IMR-90 (cell line): ENCODE measurements around the gene DDX39A. TPM values are rescaled to one million over a fixed set of nuclear protein-coding genes. Genes with fewer than 3 reads are reported as not detected.

Source experiments
- ATAC-seq: fragments of 200-7000 bp; cut with Tn5 transposase; 2 replicates; pipeline ENCODE4 v1.9.1; 2020; ENCODE audit warnings: low read depth, mild to moderate bottlenecking, moderate library complexity
- BruUV-seq: library from RNA; stranded (reverse); fragments of 400-500 nt; replicated peaks from 2 replicates; lab custom pipeline; 2021; lab: Mats Ljungman, UMichigan
- CTCF ChIA-PET: fragments of 300-600 bp; formaldehyde crosslinking; extraction: SDS; loops from one replicate; lab custom pipeline; 2021; ENCODE audit warnings: antibody characterized with exemption; lab: Yijun Ruan, JAX
- POLR2A ChIA-PET: fragments of 300-600 bp; sonication (Branson Sonifier 250); formaldehyde crosslinking; loops from one replicate; lab custom pipeline; 2022; ENCODE audit warnings: antibody characterized with exemption; ENCODE audit not compliant: unreplicated experiment; lab: Charles Lee
- DNase-seq: peaks from one replicate; pipeline ENCODE4 v3.0.0; 2013
- H2AFZ ChIP-seq: replicated peaks from 2 replicates; pipeline ENCODE3; 2013; ENCODE audit warnings: low read length, mild to moderate bottlenecking; ENCODE audit not compliant: poor library complexity
- H2AK5ac ChIP-seq: 2 replicates; pipeline ENCODE4 v1.6.1; 2013; ENCODE audit warnings: low read depth, low read length, inconsistent platforms
- H2AK9ac ChIP-seq: replicated peaks from 2 replicates; pipeline ENCODE3; 2013; ENCODE audit warnings: mild to moderate bottlenecking, low read depth, low read length, moderate library complexity; ENCODE audit not compliant: poor library complexity
- H2BK120ac ChIP-seq: 2 replicates; pipeline ENCODE4 v1.6.1; 2013; ENCODE audit warnings: low read depth, low read length, inconsistent platforms
- H2BK15ac ChIP-seq: 3 replicates; pipeline ENCODE4 v1.6.1; 2013; ENCODE audit warnings: low read depth, low read length, inconsistent platforms
- H2BK20ac ChIP-seq: 2 replicates; pipeline ENCODE4 v1.6.1; 2013; ENCODE audit warnings: low read depth, mild to moderate bottlenecking, inconsistent platforms, low read length, moderate library complexity
- H2BK5ac ChIP-seq: 2 replicates; pipeline ENCODE4 v1.6.1; 2013; ENCODE audit warnings: mild to moderate bottlenecking, low read depth, low read length, inconsistent platforms; ENCODE audit not compliant: poor library complexity, severe bottlenecking
- H3K14ac ChIP-seq: replicated peaks from 2 replicates; pipeline ENCODE4 v1.6.1; 2013; ENCODE audit warnings: low read depth, low read length, inconsistent platforms
- H3K18ac ChIP-seq: 2 replicates; pipeline ENCODE4 v1.6.1; 2013; ENCODE audit warnings: low read depth, low read length, control low read depth
- H3K23ac ChIP-seq: 2 replicates; pipeline ENCODE4 v1.6.1; 2013; ENCODE audit warnings: low read depth, low read length, inconsistent platforms
- H3K27ac ChIP-seq: 2 replicates; pipeline ENCODE4 v1.5.1; 2013; ENCODE audit warnings: mild to moderate bottlenecking, control low read depth, low read length; ENCODE audit not compliant: insufficient read depth
- H3K27me3 ChIP-seq: 2 replicates; pipeline ENCODE4 v1.6.1; 2013; ENCODE audit warnings: low read length; ENCODE audit not compliant: control insufficient read depth, insufficient read depth
- H3K36me3 ChIP-seq: 2 replicates; pipeline ENCODE4 v1.6.1; 2013; ENCODE audit warnings: low read length, mixed read lengths; ENCODE audit not compliant: control insufficient read depth, insufficient read depth
- H3K4ac ChIP-seq: 2 replicates; pipeline ENCODE4 v1.6.1; 2013; ENCODE audit warnings: low read depth, low read length, inconsistent platforms
- H3K4me1 ChIP-seq: 2 replicates; pipeline ENCODE4 v1.6.1; 2013; ENCODE audit warnings: low read length, mixed read lengths; ENCODE audit not compliant: control insufficient read depth, insufficient read depth
- H3K4me2 ChIP-seq: 2 replicates; pipeline ENCODE4 v1.6.1; 2013; ENCODE audit warnings: low read depth, mild to moderate bottlenecking, control low read depth, low read length, moderate library complexity
- H3K4me3 ChIP-seq: 2 replicates; pipeline ENCODE4 v1.5.1; 2013; ENCODE audit warnings: low read depth, mild to moderate bottlenecking, control low read depth, low read length, moderate library complexity; ENCODE audit not compliant: insufficient read depth
- H3K56ac ChIP-seq: 2 replicates; pipeline ENCODE4 v1.6.1; 2013; ENCODE audit warnings: low read length, inconsistent platforms; ENCODE audit not compliant: insufficient read depth; ENCODE audit errors: extremely low read depth
- H3K79me1 ChIP-seq, 2 experiments: 2 replicates each; pipeline ENCODE4 v1.6.1; 2013; ENCODE audit warnings: low read length in 2 of 2, inconsistent platforms in 1 of 2, low read depth in 1 of 2
- H3K9ac ChIP-seq: 2 replicates; pipeline ENCODE4 v1.6.1; 2013; ENCODE audit warnings: low read depth, low read length, control low read depth
- H3K9me1 ChIP-seq: 2 replicates; pipeline ENCODE4 v1.6.1; 2013; ENCODE audit warnings: low read length, inconsistent platforms; ENCODE audit not compliant: insufficient read depth
- H3K9me3 ChIP-seq: 2 replicates; pipeline ENCODE4 v1.6.1; 2013; ENCODE audit warnings: low read length; ENCODE audit not compliant: control insufficient read depth, insufficient read depth
- H4K20me1 ChIP-seq: 2 replicates; pipeline ENCODE4 v1.6.1; 2013; ENCODE audit warnings: low read length, inconsistent platforms; ENCODE audit not compliant: insufficient read depth
- H4K5ac ChIP-seq: 2 replicates; pipeline ENCODE4 v1.6.1; 2013; ENCODE audit warnings: mild to moderate bottlenecking, low read depth, low read length, control low read depth
- H4K8ac ChIP-seq, 2 experiments: 2 replicates each; pipeline ENCODE4 v1.6.1; 2013; ENCODE audit warnings: low read depth in 2 of 2, low read length in 2 of 2, control low read depth in 1 of 2, inconsistent platforms in 1 of 2
- H4K91ac ChIP-seq: 2 replicates; pipeline ENCODE4 v1.6.1; 2013; ENCODE audit warnings: low read depth, low read length, inconsistent platforms; ENCODE audit not compliant: insufficient read depth
- BHLHE40 ChIP-seq: fragments of 150-350 bp; IDR thresholded peaks from 2 replicates; pipeline ENCODE4 v1.6.1; 2016; ENCODE audit warnings: mild to moderate bottlenecking, low read depth, low read length
- FOS ChIP-seq: fragments of 150-350 bp; IDR thresholded peaks from 2 replicates; pipeline ENCODE4 v1.6.1; 2016; ENCODE audit warnings: low read depth, low read length
- MAFK ChIP-seq: IDR thresholded peaks from 2 replicates; pipeline ENCODE4 v1.6.1; 2012; ENCODE audit warnings: low read depth, low read length, improper control_type of control experiment
- MXI1 ChIP-seq: IDR thresholded peaks from 2 replicates; pipeline ENCODE4 v1.6.1; 2012; ENCODE audit warnings: low read depth, mild to moderate bottlenecking, low read length, moderate library complexity, borderline replicate concordance
- NFE2L2 ChIP-seq: fragments of 150-350 bp; IDR thresholded peaks from 2 replicates; pipeline ENCODE4 v1.6.1; 2016; ENCODE audit warnings: low read depth, mild to moderate bottlenecking, low read length
- POLR2A ChIP-seq: IDR thresholded peaks from 2 replicates; pipeline ENCODE4 v1.6.1; 2012; ENCODE audit warnings: mild to moderate bottlenecking, low read depth, low read length
- RAD21 ChIP-seq: IDR thresholded peaks from 2 replicates; pipeline ENCODE4 v1.6.1; 2012; ENCODE audit warnings: low read length, improper control_type of control experiment
- WGBS, 2 experiments: methylation state at CpG; one replicate each; pipeline versions ENCODE4 v1.1.5 to v1.1.7; 2013; ENCODE audit warnings: missing lambda C conversion rate in 2 of 2; ENCODE audit not compliant: insufficient read length in 1 of 2; ENCODE audit errors: extremely low coverage in 2 of 2; 5-methylcytosine and 5-hydroxymethylcytosine counted together
- dilution Hi-C: fragments of 300-500 bp; cut with HindIII; formaldehyde crosslinking; loops from one replicate; pipeline ENCODE4 v1.14.3; 2018; ENCODE audit warnings: low sequenced_read_pairs; ENCODE audit not compliant: unreplicated experiment
- in situ Hi-C: fragments of 300-500 bp; cut with MboI; formaldehyde crosslinking; loops from 3 replicates; pipeline ENCODE4 v1.14.3; 2019; ENCODE audit warnings: low sequenced_read_pairs, inconsistent platforms, mixed read lengths
- intact Hi-C: fragments of 100-400 bp; cut with micrococcal nuclease; formaldehyde crosslinking; loops from 2 replicates; pipeline ENCODE4 v1.10.0; 2022
- polyA plus RNA-seq, 3 experiments: library from polyadenylated mRNA; depleted of rRNA; stranded (reverse); fragments of >200 nt; gene quantifications; 2 replicates each; pipeline ENCODE4 v1.2.3, GENCODE V29; 2012; ENCODE audit warnings: low replicate concordance in 1 of 3
- total RNA-seq: library from RNA; depleted of rRNA; stranded (reverse); fragments of >200 nt; gene quantifications from 2 replicates; pipeline ENCODE4 v1.2.3, GENCODE V29; 2012
- TF ChIP-seq, protein P1 (sequence below): fragments of 150-350 bp; IDR thresholded peaks from 2 replicates; pipeline ENCODE4 v1.6.1; 2016; ENCODE audit warnings: low read depth, mild to moderate bottlenecking, low read length, moderate library complexity, borderline replicate concordance

The DDX39A gene
- total and polyA plus RNA-seq, 2 of the 4 experiments (the other 2 are of a cell fraction): 82.5 to 83.0 TPM

GRCh38 chr19:14409146-14410023 is 9.8 kb downstream of the DDX39A start:
- Histone ChIP-seq H3K56ac (no peak overlapping the region), H2AK9ac (no peak overlapping the region), H3K79me1 (peaks cover 0 to 39% of the 10 kb centered on the region in 2 experiments; a peak in 3 of 4 replicates), H2AFZ (no peak overlapping the region), H4K91ac (no peak overlapping the region), H3K23ac (no peak overlapping the region), H3K14ac (no peak overlapping the region), H3K9me3 (no peaks in the 10 kb centered on the region), H3K4me1 (peaks cover 6% of the 10 kb centered on the region; the same call in 1 of the 2 replicates), H3K4me3 (no peak overlapping the region), H2BK15ac (no peak overlapping the region), H3K18ac (no peak overlapping the region), H3K27me3 (no peaks in the 10 kb centered on the region), H3K4me2 (no peak overlapping the region), H3K27ac (no peak overlapping the region), H2BK20ac (no peak overlapping the region), H4K20me1 (peaks cover 59% of the 10 kb centered on the region), H4K5ac (no peak overlapping the region), H2BK120ac (no peak overlapping the region), H4K8ac (no peak overlapping the region), H3K9ac (no peak overlapping the region), H2AK5ac (no peak overlapping the region), H3K4ac (no peak overlapping the region), H3K36me3 (peaks cover 61% of the 10 kb centered on the region), H3K9me1 (peaks cover 3% of the 10 kb centered on the region; the same call in 1 of the 2 replicates), H2BK5ac (no peak overlapping the region)
- DNase-seq (no peak), ATAC-seq (no peak)
- WGBS, 2 experiments: 95% methylated on average over 29 of the region's 38 CpGs; no CpG with 5 or more reads in 1 of the 2 experiments
- in situ Hi-C loops: no loop called here
- POLR2A ChIA-PET: no interaction called here
- TF ChIP-seq FOS: no peak
- no peak for TF ChIP-seq NFE2L2
- TF ChIP-seq RAD21: no peak
- TF ChIP-seq MAFK: no peak
- TF ChIP-seq MXI1: no peak
- no peak for TF ChIP-seq BHLHE40
- TF ChIP-seq, protein P1, sequence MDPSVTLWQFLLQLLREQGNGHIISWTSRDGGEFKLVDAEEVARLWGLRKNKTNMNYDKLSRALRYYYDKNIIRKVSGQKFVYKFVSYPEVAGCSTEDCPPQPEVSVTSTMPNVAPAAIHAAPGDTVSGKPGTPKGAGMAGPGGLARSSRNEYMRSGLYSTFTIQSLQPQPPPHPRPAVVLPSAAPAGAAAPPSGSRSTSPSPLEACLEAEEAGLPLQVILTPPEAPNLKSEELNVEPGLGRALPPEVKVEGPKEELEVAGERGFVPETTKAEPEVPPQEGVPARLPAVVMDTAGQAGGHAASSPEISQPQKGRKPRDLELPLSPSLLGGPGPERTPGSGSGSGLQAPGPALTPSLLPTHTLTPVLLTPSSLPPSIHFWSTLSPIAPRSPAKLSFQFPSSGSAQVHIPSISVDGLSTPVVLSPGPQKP: no peak
- TF ChIP-seq POLR2A: no peak
- BruUV-seq: TSS peak; percentile 74
- dilution Hi-C loops: no loop called here
- intact Hi-C loops: no loop called here
- CTCF ChIA-PET: no interaction called here
